PC-3 (cell line): Measurements from ENCODE around the gene MYO10.

ENCODE experiments used
- EZH2 ChIP-seq: fragments of 300-600 bp; sonication (generic); IDR thresholded peaks from one replicate; pipeline ENCODE4 v1.6.1; 2017; ENCODE audit warnings: antibody characterized with exemption, mild to moderate bottlenecking, low read length; ENCODE audit not compliant: unreplicated experiment
- EZH2phosphoT487 ChIP-seq: fragments of 300-600 bp; sonication (generic); IDR thresholded peaks from 2 replicates; pipeline ENCODE4 v1.6.1; 2018; ENCODE audit warnings: mild to moderate bottlenecking, antibody characterized with exemption, low read length, borderline replicate concordance
- TF ChIP-seq, protein P1 (sequence below): fragments of 300-600 bp; sonication (generic); conservative IDR thresholded peaks from 2 replicates; pipeline ENCODE4 v1.5.1; 2017; ENCODE audit warnings: antibody characterized with exemption, low read depth, mild to moderate bottlenecking, low read length

DNA sequence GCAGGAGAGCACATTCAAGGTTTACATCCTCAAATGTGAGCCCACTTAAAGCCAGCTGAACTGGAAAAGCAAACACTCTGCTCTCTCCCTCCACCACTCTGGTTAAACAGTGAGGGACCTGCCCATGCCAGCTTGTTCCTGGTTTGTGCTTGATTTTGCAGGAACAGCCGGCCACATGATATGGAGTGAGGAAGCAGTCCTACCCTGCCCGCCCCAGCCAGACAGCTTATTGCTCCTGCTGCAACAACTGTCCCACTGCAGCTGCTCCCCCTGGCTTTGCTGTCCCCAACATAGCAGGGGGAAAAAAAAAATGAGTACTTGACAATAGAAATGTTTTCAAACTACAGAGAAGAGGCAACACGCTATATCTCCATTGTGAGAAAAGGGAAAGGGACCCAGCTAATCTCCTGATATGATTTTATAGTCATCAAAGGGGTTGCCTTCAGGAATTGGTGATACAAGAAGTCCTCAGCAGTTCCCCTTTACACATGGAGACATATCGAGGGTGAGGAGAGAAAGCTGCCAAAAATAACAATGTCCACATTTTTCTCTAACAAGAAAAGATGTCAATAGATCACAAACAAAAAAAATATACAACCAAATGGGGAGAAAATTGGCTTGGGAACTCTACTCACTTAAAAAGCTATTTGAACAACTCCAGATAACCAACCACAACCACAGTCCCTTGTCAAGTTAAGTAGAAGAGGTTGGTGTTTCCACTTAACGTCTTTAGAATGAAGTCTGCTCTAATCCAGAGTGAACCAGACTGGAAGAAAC, 4.6 kb downstream of the MYO10 start:
- TF ChIP-seq EZH2phosphoT487 (no peak), EZH2 (no peak)
- TF ChIP-seq, protein P1, sequence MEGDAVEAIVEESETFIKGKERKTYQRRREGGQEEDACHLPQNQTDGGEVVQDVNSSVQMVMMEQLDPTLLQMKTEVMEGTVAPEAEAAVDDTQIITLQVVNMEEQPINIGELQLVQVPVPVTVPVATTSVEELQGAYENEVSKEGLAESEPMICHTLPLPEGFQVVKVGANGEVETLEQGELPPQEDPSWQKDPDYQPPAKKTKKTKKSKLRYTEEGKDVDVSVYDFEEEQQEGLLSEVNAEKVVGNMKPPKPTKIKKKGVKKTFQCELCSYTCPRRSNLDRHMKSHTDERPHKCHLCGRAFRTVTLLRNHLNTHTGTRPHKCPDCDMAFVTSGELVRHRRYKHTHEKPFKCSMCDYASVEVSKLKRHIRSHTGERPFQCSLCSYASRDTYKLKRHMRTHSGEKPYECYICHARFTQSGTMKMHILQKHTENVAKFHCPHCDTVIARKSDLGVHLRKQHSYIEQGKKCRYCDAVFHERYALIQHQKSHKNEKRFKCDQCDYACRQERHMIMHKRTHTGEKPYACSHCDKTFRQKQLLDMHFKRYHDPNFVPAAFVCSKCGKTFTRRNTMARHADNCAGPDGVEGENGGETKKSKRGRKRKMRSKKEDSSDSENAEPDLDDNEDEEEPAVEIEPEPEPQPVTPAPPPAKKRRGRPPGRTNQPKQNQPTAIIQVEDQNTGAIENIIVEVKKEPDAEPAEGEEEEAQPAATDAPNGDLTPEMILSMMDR: no peak
